GM18873 (cell line): Measurements from ENCODE around the gene CGGBP1.
A peak's percentile ranks its signal among the peaks of the same experiment; 100 is the strongest.

ENCODE experiments used
- ATAC-seq: cut with Tn5 transposase; IDR thresholded peaks from one replicate; pipeline ENCODE4 v1.9.1; 2021; ENCODE audit warnings: mild to moderate bottlenecking, moderate library complexity, moderate number of reproducible peaks; ENCODE audit not compliant: unreplicated experiment, low FRiP score

Gene CGGBP1, protein sequence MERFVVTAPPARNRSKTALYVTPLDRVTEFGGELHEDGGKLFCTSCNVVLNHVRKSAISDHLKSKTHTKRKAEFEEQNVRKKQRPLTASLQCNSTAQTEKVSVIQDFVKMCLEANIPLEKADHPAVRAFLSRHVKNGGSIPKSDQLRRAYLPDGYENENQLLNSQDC

DNA sequence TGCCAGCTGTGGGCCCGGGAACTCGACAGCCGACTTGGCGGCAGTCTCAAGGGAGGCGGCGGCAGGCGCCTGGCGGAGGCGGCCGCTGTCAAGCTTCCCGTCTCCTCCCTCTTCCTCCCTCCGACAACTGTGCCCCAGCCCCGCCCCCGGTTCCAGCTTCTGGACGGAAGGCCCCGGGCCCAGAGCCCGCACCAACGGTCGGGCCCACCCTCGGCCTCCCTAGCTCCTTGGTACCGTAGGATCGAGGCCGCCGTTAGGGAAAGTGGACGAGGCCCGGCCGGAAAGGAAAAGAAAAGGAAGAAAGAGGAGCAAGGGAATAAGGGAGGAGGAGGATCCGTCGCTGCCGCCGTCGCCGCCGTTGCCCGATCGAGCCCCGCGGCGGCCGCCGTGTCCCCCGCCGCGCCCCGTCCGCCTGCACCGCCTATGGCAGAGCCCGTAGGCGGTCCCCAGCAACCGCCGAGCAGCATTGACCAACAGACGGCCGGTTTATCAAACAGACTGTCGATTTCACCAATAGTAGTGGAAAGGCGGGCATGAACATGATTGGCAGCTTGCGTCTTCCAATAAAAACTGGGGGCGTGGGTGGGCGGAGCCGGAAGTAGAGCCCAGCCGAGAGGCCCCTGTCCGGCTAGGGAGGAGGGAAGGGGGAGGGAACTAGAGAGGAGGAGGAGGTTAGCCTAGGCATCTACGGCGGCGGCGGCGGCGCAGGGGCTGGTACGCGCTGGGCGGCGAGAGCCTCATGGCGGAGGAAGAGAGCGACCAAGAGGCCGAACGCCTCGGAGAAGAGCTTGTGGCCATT lies at the start of gene CGGBP1, which contains the start of gene ZNF654:
CGGBP1 (minus strand) TSS at position 425 of the 799 bp plus-strand sequence. CDS start 3,029 bp downstream, outside the sequence.
ZNF654 (plus strand) TSS at position 675 of the 799 bp plus-strand sequence; CDS start at position 740, 65 bp downstream.
- ATAC-seq = peak; percentile 96

DNA sequence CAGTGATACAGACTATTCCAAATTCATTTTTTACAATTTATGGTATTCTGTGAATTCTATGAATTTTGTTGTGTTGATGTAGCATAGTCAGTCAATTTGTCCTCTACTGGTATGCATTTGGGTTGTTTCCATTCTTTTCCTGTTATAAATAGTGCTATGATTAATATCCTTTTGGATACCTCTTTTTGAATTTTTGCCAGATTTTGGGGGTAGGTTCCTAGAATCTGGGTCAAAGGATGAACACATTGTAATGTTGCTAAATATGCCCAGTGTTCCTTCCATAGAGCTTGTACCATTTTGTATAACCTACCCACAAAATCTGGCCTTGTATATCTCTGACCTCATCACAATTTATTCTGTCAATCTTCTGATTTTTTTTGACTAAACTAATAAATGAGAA lies 46.5 kb upstream of the CGGBP1 start:
- no peak for ATAC-seq

DNA sequence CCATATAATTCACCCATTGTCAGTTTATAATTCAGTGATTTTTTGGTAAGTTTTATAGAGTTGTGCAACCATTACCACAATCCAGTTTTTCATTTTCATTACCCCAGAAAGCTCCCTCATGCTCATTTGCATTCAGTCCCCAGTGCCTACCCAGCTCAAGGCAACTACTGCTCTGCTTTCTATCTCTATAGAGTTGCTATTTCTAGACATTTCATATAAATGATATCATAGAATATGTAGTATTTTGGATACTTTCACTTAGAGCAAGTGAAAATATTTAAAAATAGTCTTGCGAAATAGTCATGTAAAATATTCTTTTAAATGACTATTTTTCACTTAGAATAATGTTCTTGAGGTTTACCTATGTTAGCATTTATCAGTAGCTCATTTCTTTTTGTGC lies 42.3 kb upstream of the CGGBP1 start:
- peak; percentile 46 for ATAC-seq

DNA sequence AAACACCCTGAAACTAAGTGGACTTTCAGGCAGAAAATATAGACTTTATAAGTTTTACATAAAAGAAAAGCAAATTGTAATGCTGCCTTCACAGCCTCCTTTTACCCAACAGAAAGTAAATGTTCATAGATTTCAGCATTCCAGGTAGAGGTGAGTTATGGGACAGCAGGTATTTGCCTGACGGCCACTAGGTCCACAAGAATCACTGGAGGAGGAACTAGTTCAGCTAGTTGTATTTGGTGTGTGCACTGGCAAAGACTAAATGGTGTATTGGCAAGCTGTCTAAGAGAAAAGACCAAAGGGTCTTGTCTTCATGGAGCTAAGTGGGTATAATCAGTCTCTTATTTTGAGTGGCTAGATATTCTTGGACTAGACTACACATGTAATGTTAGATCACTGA lies 34.5 kb upstream of the CGGBP1 start:
- ATAC-seq = no peak

DNA sequence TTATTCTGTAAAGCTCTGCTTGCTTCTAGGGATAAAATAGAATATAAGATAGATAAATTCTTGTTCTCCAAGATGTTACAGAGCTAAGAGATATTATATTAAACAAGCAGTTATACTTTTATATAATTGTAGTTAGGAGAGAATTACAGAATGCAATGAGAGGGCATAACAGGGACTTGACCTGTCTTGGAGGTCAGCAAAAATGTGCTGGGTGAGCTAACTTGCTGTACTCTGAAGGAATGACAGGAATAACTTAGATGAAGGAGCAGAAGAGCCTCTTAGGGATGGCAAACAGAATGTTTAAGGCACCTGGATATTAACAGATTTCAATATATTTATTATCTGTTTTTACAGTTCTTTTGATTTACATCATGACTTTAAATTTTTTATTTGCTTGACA lies 33.5 kb upstream of the CGGBP1 start:
- ATAC-seq = no peak

DNA sequence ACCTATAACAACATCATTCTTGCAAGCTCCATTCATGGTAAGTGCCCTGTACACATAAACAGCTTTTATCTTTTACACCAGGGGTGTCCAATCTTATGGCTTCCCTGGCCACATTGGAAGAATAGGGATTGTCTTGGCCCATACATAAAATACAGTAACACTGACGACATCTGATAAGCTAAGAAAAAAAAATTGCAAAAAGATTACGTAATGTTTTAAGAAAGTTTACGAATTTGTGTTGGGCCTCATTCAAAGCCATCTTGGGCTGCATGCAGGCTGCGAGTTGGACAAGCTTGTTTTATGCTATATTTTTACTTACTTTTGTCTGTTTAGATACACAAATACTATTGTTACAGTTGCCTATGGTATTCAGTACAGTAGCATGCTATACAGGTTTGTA lies 31.9 kb upstream of the CGGBP1 start:
- ATAC-seq = no peak

DNA sequence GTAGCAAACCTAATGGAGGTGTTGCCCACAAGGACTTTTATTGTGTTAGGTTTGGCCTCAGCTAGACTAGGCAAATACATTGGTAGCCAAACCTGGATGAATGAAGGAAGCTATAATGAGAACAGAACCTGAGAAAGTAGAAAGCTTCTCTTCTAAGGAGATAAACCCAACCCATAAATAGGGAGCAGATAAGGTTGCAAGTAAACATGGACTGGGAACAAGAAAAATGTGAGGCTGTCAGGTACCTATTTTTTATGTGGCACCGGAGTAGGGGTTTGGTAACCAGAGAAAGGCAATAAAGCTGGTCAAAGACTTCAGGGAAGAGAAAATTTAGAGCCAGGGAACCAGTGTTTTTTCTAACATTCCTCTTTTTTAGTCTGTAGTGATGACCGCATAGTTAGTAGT lies 25.3 kb upstream of the CGGBP1 start:
- no peak for ATAC-seq

DNA sequence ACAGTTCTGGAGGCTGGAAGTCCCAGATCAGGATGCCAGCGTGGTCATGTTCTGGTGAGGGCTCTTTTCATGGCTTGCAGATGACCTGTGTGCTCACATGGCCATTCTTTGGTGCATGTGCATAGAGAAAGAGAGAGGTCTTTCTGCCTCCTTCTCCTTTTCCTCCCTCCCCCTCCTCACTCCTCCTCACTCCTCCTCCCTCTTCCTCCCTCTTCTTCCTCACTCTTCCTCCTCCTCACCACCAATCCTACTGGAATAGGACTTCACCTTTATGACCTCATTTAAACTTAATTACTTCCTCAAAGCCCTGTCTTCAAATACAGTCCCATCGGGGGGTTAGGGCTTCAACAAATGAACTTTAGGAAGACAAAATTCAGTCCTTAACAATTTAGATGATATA lies 24.0 kb upstream of the CGGBP1 start:
- ATAC-seq = no peak

DNA sequence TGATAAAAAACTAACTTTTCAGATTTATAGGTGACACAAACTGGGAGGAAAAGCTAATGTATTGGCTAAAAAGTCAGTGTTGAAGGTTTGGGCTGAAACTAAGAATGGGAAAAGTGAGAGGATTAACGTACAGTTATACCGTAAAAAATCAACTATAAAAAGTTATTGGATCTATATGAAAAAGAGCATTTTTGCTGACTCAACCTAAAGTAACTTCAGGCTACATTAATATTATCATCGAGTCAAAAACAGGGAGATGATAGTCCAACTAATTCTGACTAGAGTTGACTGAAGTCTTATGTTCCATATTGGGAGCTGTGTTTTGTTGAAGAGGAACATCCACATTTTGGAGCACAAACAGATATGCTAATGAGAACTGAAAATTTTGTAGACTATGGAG lies 20.1 kb upstream of the CGGBP1 start:
- no peak for ATAC-seq

DNA sequence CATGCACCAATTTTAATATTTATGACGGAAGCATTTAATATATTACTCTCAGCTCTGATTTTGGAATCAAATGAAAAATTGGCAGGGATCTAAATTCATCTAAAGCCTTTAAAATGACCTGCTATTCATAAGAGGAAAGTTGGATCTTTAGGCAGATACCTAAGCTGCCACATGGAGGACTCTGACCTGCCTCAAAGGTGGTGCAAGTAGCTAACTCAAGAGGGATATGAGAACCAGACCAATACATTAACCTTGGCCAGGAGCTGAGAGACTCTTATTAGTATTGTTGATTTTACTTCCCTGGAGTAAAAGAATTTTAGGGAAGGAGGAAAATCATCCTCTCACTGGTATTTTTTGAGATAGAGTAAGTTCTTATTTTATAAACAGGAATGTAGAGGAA lies 17.9 kb upstream of the CGGBP1 start:
- ATAC-seq = no peak

DNA sequence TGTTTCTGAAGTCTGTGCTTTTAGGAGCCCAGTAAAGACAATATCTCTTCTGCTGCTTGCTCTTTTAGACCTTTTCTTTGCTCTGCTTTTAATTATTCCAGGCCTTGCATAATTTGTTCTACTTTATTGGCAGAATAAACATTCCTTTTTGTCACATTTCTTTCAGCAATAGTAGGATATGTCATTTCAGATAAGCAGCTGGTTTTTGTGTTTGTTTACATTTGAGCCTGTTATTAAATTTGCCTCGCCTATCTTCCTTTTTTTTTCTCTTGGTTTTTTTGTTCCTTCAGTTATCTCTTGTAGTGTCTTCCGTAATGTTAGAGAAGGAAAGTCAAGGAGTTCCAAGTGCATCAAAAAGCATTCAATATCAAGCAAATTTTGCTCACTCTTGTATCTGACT lies 16.7 kb upstream of the CGGBP1 start:
- ATAC-seq = no peak

DNA sequence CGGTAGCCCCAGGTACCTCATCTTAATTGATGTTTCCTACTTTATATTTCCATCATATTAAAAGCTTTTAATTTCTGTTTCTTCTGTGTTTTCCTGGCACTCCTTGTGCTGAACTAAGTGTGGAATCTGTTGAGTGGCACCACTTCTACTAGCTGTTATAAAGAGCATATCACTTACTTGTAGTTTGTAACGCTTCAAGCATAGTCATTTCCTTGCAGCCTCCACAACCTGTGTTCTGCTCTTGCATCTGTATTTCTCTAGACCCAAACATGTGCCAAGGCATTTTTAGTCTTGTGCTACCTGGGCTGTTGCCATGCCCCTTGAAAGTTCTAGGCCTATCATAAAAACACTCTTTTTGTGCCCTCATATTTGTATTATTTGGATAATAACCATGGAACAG lies 16.3 kb upstream of the CGGBP1 start:
- no peak for ATAC-seq

DNA sequence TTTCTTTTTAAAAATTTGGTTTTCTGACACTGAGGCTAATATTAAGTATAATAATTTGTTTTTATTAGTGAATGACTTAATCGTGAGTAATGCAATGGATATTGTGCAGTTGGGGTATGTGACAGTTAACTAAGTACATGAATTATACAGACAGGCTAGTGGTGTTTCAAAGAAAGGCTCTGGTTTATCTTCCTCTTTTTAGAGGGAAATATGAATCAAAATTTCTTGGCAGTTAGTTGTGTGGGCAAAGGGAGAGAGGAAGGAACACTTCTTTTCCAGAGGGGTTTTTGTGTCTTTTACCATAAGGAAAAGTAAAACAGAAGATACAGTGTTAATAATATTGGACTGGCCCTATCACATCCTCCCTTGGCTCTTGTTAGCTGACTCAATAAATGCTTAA lies 2.9 kb upstream of the CGGBP1 start:
- no peak for ATAC-seq

DNA sequence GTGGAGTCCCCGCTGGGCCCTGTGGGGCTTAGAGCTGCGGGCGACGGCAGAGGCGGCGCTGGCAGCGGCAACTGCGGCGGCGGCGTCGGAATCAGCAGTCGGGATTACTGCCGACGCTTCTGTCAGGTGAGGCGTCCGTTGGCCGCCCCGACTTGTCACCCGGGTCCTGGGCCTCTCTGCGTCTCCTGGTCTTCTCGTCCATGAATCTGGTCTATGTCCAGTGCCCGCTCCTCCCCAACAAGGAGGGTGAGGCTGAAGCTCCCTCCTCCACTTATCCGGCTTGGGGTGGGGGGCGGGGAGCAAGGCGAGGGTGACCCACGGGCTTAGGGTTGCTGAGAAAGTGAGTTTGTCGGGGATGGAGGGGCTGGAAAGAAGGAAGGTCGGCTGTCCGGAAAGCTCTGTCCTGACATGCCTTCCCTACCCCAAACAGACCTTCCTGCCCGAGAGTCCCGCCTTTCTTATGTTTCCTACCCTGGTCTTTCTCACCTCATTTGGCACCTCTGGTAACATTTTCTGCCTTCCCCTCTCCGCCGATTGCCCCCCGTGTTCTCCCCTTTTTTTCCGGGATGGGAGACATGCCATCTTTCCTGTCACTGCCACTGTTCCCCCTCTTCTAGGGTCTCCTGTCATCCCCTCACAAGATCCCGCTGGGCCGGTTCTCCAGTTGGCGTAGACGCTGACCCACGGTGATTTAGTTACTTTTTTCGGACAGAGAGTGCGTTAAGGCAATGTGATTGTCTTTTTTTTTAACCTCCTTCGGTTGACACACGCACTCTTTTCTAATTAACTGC lies 770 bp upstream of the CGGBP1 start:
- ATAC-seq = peak; percentile 8

DNA sequence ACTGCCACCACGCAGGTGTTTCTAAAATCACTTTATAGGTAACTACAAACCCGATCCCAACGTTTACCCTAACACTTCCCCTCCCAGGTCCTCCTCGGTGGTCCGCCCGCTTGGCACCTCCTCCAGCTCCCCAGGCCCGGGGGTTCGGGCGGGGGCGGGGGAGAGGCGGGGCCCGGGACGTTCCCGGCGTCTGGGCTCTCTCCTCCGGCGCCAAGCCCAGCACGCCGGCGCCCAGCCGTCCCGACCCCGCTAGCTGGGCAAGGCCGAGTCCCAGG lies 562 bp downstream of the CGGBP1 start:
- peak; percentile 12 for ATAC-seq

DNA sequence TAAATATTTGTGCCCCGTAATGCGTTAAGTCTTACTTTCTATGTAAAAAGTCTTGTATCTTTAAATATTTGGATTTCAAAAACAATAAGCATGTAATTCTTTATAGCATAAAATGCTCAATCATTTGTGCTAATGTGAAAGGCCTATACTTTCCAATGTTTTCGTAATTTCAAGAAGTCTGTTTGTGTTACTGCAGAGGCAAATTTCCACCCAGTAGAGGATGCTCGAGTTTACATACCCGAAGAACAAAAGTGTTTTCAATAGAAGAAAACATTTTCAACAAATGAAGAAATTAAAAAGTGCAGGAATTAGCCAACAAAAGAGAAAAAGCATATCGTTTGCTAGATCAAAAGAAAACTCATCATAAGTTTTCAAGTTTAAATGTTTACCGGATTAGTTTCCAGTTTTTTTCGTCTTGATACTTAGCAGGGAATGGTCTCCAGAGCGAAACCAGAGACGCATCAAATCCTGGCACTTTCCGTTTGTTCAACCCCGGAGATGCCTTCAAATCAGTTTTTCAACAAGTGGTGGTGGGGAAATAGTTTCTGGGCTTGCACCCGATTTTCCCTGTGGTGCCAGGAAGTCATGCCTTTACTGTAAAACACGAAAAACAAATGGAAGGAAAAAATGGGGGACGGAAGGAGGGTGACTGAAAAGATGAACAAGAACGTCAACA lies 1.0 kb downstream of the CGGBP1 start:
- no peak for ATAC-seq

DNA sequence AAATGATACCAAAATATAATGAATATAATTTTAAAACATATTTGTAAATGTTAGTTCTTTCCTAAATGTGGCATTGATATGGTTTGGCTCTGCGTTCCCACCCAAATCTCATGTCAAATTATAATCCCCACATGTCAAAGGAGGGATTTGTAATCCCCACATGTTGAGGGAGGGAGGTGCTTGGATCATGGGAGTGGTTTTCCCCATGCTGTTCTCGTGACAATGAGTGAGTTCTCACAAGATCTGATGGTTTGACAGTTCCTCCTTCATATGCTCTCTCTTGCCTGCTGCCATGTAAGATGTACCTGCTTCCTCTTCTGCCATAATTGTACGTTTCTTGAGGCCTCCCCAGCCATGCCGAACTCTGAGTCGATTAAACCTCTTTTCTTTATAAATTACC lies 12.0 kb downstream of the CGGBP1 start:
- no peak for ATAC-seq

DNA sequence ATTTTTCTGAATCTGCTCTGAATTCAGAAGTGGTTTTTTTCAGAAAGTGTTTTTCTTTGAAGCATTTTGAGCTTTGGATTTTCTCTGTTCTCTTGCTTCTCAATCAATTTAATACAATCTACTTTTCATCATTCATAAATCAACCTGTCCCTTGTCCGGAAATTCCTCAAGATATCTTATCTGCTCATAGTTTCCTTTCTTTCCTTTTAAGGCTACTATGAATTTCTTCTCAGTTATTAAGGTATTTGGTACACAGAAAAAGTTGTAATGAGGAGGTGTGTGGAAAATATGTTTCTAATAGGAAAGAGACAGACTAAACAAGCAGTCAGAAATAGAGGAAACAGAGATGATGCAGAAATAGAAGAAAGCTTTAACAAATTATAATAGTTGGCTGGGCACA lies 14.4 kb downstream of the CGGBP1 start:
- no peak for ATAC-seq

DNA sequence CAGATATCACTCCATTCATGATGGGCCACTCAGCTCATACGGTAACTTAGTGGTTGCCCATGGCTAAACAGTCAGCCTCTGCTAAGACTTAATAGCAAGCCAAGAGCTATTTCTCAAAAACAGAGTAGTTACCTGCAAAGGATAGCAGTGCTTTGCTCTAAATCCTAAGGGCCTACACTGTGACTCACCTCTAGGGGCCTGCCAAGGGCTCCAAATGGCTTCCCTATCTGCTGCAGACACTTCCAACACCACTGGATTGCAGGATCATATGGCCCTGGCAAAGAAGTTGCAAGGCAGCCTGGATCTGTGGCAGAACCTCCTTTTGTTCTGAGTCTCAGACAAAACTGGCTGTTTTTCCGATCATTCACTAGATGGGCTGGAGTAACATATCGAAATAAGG lies 17.8 kb downstream of the CGGBP1 start:
- no peak for ATAC-seq

DNA sequence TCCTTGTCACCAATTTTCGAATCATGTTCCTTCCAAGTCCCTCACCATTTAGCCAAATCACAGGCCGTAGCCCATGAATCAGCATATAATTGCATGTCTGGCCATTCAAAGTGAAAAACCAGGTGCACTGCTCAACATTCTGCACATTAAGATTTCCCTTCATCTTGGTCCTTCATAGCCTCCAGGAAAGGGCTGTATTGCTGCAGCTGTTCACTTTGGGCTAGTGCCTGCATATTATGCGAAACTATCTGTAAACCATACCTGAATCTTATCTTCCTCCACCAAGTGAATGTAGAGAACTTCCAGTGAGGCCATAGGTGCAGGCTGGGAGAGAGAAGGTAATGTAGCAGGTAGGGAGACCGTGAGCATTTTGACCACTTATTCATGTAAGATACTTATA lies 18.3 kb downstream of the CGGBP1 start:
- no peak for ATAC-seq

DNA sequence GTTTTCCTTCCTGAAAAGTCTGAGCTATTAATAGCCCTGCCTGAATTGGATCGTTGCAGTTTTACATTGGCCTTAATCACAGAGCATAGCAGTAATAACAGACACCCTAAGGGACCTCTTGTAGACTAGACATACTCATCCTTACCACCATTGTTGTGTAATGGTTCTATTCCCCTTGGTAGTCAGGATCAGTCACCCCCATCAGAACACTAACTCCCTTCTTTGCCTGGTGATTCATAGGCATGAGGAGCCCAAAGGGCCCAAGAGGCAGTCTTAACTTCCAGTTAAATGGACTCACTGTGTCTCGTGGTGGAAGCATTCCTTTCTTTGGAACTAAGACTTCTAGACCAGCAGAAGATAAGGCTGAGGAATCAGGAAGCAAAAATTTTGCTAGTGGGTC lies 20.2 kb downstream of the CGGBP1 start:
- ATAC-seq = no peak
